Non-pigmented ciliary epithelial cell (primary cell): ENCODE data around the gene COL23A1.

Experiments
- DNase-seq: peaks from one replicate; pipeline ENCODE4 v3.0.0-alpha.2; 2010; ENCODE audit warnings: low read depth

The COL23A1 gene

GRCh38 chr5:178554311-178554710 lies 35.9 kb downstream of the COL23A1 start:
- DNase-seq = no peak

- no peak for DNase-seq
Measured at GRCh38 chr5:178553517-178553916, 36.7 kb downstream of the COL23A1 start.

- no peak for DNase-seq
Measured at GRCh38 chr5:178551468-178551867, 38.7 kb downstream of the COL23A1 start.

GRCh38 chr5:178551059-178551458 lies 39.1 kb downstream of the COL23A1 start:
- DNase-seq = no peak

- DNase-seq = no peak
Measured at GRCh38 chr5:178548746-178549145, 41.4 kb downstream of the COL23A1 start.

GRCh38 chr5:178547753-178548415 lies 42.3 kb downstream of the COL23A1 start:
- no peak for DNase-seq

GRCh38 chr5:178547052-178547666 lies 43.0 kb downstream of the COL23A1 start:
- no peak for DNase-seq

- no peak for DNase-seq
Measured at GRCh38 chr5:178546675-178547033, 43.5 kb downstream of the COL23A1 start.

GRCh38 chr5:178545941-178546674 lies 44.1 kb downstream of the COL23A1 start:
- DNase-seq = no peak

GRCh38 chr5:178545176-178545575 lies 45.0 kb downstream of the COL23A1 start:
- DNase-seq = no peak

- DNase-seq = no peak
Measured at GRCh38 chr5:178544166-178544834, 45.9 kb downstream of the COL23A1 start.

GRCh38 chr5:178542455-178542854 lies 47.7 kb downstream of the COL23A1 start:
- no peak for DNase-seq

- no peak for DNase-seq
Measured at GRCh38 chr5:178540526-178540925, 49.7 kb downstream of the COL23A1 start.

GRCh38 chr5:178538741-178539229 lies 51.4 kb downstream of the COL23A1 start:
- DNase-seq = no peak

GRCh38 chr5:178537467-178538371 lies 52.5 kb downstream of the COL23A1 start:
- no peak for DNase-seq

GRCh38 chr5:178536541-178537466 lies 53.4 kb downstream of the COL23A1 start:
- no peak for DNase-seq

- DNase-seq = no peak
Measured at GRCh38 chr5:178535299-178536175, 54.7 kb downstream of the COL23A1 start.

GRCh38 chr5:178533136-178533535 lies 57.1 kb downstream of the COL23A1 start:
- DNase-seq = no peak

- no peak for DNase-seq
Measured at GRCh38 chr5:178532666-178533065, 57.5 kb downstream of the COL23A1 start.
